ENCODE data around the gene BHMT2.

The BHMT2 gene

GRCh38 chr5:79080804-79081203 lies 11.2 kb downstream of the BHMT2 start:
- Histone ChIP-seq H3K79me2 (ENCODE audit: insufficient read depth, low read length) (no peaks in the 10 kb centered on the region), H3K27me3 (ENCODE audit: insufficient read depth, low read length, poor library complexity, severe bottlenecking) (no peaks in the 10 kb centered on the region), H3K9me3 (ENCODE audit: insufficient read depth, low read depth, low read length) (no peaks in the 10 kb centered on the region), H3K4me3 (ENCODE audit: low read length, poor library complexity, severe bottlenecking) (no peak overlapping the region), H3K4me1 (ENCODE audit: insufficient read depth, low read length, poor library complexity, severe bottlenecking) (no peaks in the 10 kb centered on the region), H3F3A (ENCODE audit: low read depth) (no peaks in the 10 kb centered on the region), H3K36me3 (ENCODE audit: insufficient read depth, low read length) (no peaks in the 10 kb centered on the region), H2AFZ (ENCODE audit: low read length) (no peak overlapping the region), H4K20me1 (ENCODE audit: insufficient read depth, low read length, poor library complexity, severe bottlenecking) (no peaks in the 10 kb centered on the region), H3K9ac (ENCODE audit: low read depth, low read length, poor library complexity, severe bottlenecking) (no peak overlapping the region), H3K4me2 (ENCODE audit: low read depth, low read length, poor library complexity, severe bottlenecking) (no peak overlapping the region), H3K9me2 (replicated peaks; ENCODE audit: low read depth, low read length) (no peaks in the 10 kb centered on the region)
- TF ChIP-seq EZH2phosphoT487 (IDR thresholded peaks at IDR 0.05; ENCODE audit: borderline replicate concordance) (no peak), CTCF (conservative IDR thresholded peaks at IDR 0.05; ENCODE audit: low read length) (no peak)

GRCh38 chr5:79081779-79082178 lies 12.2 kb downstream of the BHMT2 start:
- H3K36me3 ChIP-seq (ENCODE audit: insufficient read depth, low read length): no peaks in the 10 kb centered on the region
- H3K27me3 ChIP-seq (ENCODE audit: insufficient read depth, low read length, poor library complexity, severe bottlenecking): no peaks in the 10 kb centered on the region
- H3F3A ChIP-seq (ENCODE audit: low read depth): no peaks in the 10 kb centered on the region
- H3K9me3 ChIP-seq (ENCODE audit: insufficient read depth, low read depth, low read length): no peaks in the 10 kb centered on the region
- H2AFZ ChIP-seq (ENCODE audit: low read length): no peak overlapping the region
- H3K9ac ChIP-seq (ENCODE audit: low read depth, low read length, poor library complexity, severe bottlenecking): no peak overlapping the region
- H3K9me2 ChIP-seq (replicated peaks; ENCODE audit: low read depth, low read length): no peaks in the 10 kb centered on the region
- no peak overlapping the region for H3K4me3 ChIP-seq (ENCODE audit: low read length, poor library complexity, severe bottlenecking)
- no peaks in the 10 kb centered on the region for H4K20me1 ChIP-seq (ENCODE audit: insufficient read depth, low read length, poor library complexity, severe bottlenecking)
- TF ChIP-seq CTCF (conservative IDR thresholded peaks at IDR 0.05; ENCODE audit: low read length) (no peak), EZH2phosphoT487 (IDR thresholded peaks at IDR 0.05; ENCODE audit: borderline replicate concordance) (no peak)
- H3K4me2 ChIP-seq (ENCODE audit: low read depth, low read length, poor library complexity, severe bottlenecking): no peak overlapping the region
- H3K79me2 ChIP-seq (ENCODE audit: insufficient read depth, low read length): no peaks in the 10 kb centered on the region
- no peaks in the 10 kb centered on the region for H3K4me1 ChIP-seq (ENCODE audit: insufficient read depth, low read length, poor library complexity, severe bottlenecking)

GRCh38 chr5:79086116-79086515 lies 16.5 kb downstream of the BHMT2 start:
- H3K27me3 ChIP-seq (ENCODE audit: insufficient read depth, low read length, poor library complexity, severe bottlenecking): no peaks in the 10 kb centered on the region
- TF ChIP-seq CTCF (conservative IDR thresholded peaks at IDR 0.05; ENCODE audit: low read length) (no peak), EZH2phosphoT487 (IDR thresholded peaks at IDR 0.05; ENCODE audit: borderline replicate concordance) (no peak)

More at GRCh38 chr5:79086116-79086515, 16.5 kb downstream of the BHMT2 start:
- H3K9ac ChIP-seq (ENCODE audit: low read depth, low read length, poor library complexity, severe bottlenecking): no peak overlapping the region
- H3K36me3 ChIP-seq (ENCODE audit: insufficient read depth, low read length): no peaks in the 10 kb centered on the region
- H3K4me1 ChIP-seq (ENCODE audit: insufficient read depth, low read length, poor library complexity, severe bottlenecking): no peaks in the 10 kb centered on the region
- no peak overlapping the region for H3K4me2 ChIP-seq (ENCODE audit: low read depth, low read length, poor library complexity, severe bottlenecking)
- no peaks in the 10 kb centered on the region for H4K20me1 ChIP-seq (ENCODE audit: insufficient read depth, low read length, poor library complexity, severe bottlenecking)
- H3K9me3 ChIP-seq (ENCODE audit: insufficient read depth, low read depth, low read length): no peaks in the 10 kb centered on the region
- no peaks in the 10 kb centered on the region for H3F3A ChIP-seq (ENCODE audit: low read depth)
- H3K79me2 ChIP-seq (ENCODE audit: insufficient read depth, low read length): no peaks in the 10 kb centered on the region
- no peak overlapping the region for H3K4me3 ChIP-seq (ENCODE audit: low read length, poor library complexity, severe bottlenecking)
- H2AFZ ChIP-seq (ENCODE audit: low read length): no peak overlapping the region
- no peaks in the 10 kb centered on the region for H3K9me2 ChIP-seq (replicated peaks; ENCODE audit: low read depth, low read length)
